OCI-M2 (cell line): ENCODE results near the gene P2RX6.
"Not testable (repeated sequence)": the region's sequence is repeated elsewhere in the genome, so short reads cannot be mapped to it uniquely, and the experiment has no call there.

Experiments used
- DNase-seq: peaks from one replicate; lab custom pipeline; 2025; ENCODE audit not compliant: unreplicated experiment; lab: John Stamatoyannopoulos, UW

Gene P2RX6

GRCh38 chr22:21071796-21072195, 56.8 kb downstream of the P2RX6 start:
- not testable (repeated sequence) for DNase-seq

- DNase-seq = no peak
These were observed 58.1 kb downstream of the P2RX6 start for GRCh38 chr22:21073023-21073422.

DNA sequence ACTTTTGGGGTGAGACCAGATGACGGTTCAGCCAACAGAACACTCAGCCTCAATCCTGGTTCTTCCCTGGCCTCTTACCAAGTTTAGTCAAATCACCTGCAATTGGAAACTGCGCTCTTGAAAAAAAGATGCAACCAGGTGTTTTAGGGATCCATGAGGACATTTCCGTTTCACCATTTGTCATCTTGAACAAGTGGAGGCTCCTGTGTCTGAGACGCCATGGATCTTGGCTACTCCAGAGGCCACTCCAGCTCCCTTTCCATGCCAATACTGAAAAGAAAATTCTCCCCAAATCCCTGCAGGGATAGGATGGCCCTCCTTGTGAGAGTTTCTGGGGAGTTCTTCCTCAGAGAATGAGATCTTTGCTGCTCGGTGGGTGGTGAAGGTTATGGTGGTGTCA, 58.5 kb downstream of the P2RX6 start:
- DNase-seq = no peak

DNA sequence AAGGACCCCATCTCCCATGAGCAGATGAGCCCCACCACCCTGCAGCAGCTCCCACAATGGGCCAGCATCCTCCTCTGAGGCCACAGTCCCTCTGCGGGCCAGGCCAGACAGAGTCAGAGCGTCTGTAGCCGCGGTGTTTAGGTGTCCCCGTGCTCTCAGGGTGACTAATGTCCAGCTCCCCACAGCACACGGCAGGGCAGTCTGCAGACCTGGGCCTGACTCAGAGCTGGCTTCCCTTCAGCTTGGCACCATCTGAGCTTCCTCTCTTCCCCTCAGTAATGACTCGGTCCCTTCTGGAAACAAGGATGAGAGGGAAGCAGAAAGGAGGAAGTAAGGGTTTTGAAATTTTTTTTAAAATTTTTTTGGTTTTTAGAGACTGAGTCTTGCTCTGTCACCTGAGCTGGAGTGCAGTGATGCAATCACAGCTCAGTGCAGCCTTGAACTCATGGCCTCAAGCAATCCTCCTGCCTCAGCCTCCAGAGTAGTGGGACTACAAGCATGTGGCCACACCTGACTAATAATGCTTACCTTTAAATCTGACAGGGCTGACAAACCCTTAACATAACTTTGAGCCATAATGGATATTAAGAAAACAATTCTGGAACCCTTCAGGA, 59.2 kb downstream of the P2RX6 start:
- DNase-seq = no peak

DNA sequence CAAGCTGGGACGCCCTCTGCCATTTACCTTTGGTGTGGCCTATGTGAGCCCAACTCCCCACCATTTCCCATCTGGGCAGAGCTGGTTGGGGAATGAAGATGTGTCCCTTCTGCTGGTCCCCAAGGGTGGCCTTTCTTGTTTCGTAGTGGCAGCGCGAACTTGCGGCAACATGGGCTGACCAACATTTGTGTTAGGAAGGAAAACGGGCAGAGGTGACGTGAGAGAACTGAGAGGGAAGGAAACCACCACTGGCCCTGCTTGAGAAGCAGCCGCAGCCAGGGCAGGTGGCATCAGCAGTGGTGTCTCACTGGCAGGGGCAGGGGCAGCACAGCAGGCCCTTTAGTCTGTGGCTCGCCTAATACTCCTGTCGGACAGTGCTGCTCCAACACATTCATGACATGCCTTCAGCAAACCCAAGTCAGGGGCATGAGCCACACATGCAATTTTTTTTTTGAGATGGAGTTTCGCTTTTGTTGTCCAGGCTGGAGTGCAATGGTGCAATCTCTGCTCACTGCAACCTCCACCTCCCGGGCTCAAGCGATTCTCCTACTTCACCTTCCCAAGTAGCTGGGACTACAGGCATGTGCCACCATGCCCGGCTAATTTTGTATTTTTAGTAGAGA, 60.7 kb downstream of the P2RX6 start:
- DNase-seq = no peak

- DNase-seq = no peak
These were observed 62.1 kb downstream of the P2RX6 start for GRCh38 chr22:21076912-21077625.
